GM10847 (cell line): ENCODE measurements around the gene RPS19BP1.

ENCODE experiments used
- POLR2A ChIP-seq: IDR thresholded peaks from 2 replicates; pipeline ENCODE4 v1.6.1; 2011; ENCODE audit not compliant: insufficient read length; ENCODE audit errors: extremely low read depth

The RPS19BP1 gene

GRCh38 chr22:39537975-39538374, 5.4 kb upstream of the RPS19BP1 start:
- no peak for TF ChIP-seq POLR2A

- no peak for TF ChIP-seq POLR2A
These were observed 4.2 kb upstream of the RPS19BP1 start for GRCh38 chr22:39536711-39537110.

- TF ChIP-seq POLR2A = no peak
These were observed 3.4 kb upstream of the RPS19BP1 start for GRCh38 chr22:39535831-39536449.

- no peak for TF ChIP-seq POLR2A
These were observed 2.8 kb upstream of the RPS19BP1 start for GRCh38 chr22:39535357-39535725.

DNA sequence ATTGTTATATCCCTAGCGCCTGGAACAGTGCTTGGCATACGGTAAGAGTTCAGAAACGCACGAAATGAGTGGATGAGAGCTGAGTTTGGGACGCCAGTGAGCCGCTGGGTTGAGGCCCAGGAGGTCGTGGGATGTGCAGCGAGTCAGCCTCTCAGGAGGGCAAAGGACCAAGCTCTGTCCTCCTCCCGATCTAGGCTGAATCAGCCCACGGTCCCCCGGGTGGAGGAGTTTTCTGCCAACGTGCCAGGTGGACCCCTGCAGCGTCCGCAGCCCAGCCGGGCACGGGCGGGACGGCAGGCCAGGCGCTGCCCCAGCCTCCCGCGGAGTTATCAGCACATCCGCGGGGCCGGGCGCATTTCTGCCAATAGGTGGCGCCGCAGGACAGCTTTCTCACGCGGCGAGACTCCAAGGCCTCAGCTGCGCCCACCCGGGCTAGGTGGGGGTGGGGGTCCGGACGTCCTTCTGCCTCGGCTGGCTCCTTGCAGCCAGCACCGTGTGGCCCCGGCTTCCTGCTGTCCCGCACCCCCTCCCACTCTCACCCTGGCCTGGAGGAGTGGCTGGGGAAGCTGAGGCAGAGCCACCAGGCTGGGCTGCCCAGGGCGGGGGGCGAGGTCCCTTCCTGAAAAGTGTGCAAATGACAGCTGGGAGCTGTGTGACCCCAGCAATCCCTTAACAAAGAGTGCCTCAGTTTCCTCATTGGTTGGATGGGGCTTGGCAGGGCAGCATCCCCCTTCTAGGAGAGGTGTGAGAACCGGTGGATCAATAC, 2.2 kb upstream of the RPS19BP1 start:
- no peak for TF ChIP-seq POLR2A

- no peak for TF ChIP-seq POLR2A
These were observed 1.6 kb upstream of the RPS19BP1 start for GRCh38 chr22:39534092-39534506.

GRCh38 chr22:39530692-39531331, 1.7 kb downstream of the RPS19BP1 start:
- no peak for TF ChIP-seq POLR2A

GRCh38 chr22:39530116-39530515, 2.4 kb downstream of the RPS19BP1 start:
- no peak for TF ChIP-seq POLR2A

DNA sequence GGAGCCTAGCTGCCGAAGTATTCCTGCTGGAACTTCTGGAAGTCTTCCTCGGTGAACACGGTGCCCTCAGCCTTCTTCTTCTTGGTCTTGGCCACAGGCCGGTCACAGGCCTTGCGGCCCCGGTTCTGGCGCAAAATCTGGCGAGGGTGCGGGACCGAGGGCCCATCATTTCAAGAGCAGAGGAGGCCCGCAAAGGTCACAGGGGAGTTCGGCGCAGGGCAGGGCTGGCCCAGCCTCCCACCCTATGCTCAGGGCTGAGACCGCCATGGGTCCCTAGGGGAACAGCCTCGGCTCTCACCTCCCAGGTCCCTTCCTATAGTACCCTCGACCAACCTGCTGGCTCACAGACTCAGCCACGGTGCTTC, 3.1 kb downstream of the RPS19BP1 start:
- TF ChIP-seq POLR2A = no peak

DNA sequence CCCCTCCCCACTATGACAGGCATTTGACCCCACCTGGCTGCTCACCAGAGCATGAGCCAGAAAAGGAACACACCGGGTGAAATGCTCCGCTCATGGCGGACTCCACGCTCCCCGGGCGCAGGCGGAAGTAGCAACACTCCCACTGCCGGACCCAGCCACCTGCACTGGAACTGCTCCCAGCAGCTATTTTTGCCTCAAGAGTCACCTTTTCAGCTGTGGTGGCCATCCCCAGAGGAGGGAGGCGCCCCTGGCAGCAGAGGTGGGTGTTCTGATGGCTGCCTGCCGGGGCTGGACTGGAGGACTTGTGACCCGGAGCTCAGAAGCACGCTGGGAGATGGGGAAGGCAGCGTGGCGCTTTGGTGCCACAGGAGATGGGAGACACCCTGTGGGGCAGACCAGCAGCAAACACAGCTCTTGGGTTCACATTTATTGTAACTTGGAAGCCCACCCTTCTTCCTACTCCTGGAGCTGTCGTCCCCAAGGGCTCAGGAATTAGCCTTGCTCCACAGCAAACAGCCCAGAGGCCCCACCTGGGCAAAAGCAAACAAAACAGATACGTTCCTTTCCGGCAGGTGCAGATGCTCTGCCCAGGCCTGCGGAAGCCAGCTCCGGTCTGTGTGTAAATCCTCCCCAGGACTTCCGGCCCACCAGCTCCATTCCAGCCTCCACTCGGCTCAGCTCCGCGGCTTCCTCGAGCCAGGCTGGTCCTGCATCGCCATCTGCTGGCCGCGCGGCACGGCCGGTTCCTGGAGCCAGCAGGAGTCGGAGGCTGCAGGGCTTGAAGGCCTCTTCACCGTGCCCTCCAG, 3.7 kb downstream of the RPS19BP1 start:
- no peak for TF ChIP-seq POLR2A

- no peak for TF ChIP-seq POLR2A
These were observed 4.4 kb downstream of the RPS19BP1 start for GRCh38 chr22:39528080-39528661.

DNA sequence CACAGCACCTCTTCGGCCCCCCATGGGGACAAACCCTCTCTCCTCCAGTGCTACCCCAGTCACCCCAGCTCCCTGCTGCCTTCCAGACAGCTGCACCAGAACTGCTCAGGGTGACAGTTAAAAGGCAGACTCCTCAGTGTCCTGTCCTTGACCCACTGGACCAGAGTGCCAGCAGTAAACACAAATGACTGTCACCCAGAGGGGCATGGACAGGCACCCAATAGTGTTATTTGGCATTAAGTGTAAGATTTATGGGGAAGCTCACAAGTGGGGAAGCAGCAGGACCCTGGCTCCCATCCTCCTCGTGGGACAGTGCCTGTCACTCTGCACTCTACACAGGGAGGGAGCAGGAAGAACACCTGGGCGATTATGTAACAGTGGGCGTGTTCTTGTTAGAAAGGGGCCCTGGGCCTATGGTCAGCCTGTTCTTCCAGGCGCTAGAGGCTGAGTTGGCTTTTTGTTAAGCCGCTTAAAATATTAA, 5.0 kb downstream of the RPS19BP1 start:
- TF ChIP-seq POLR2A = peak; percentile 13

GRCh38 chr22:39526736-39527171, 5.8 kb downstream of the RPS19BP1 start:
- no peak for TF ChIP-seq POLR2A

GRCh38 chr22:39525658-39525975, 6.9 kb downstream of the RPS19BP1 start:
- TF ChIP-seq POLR2A = no peak
